Measurements from ENCODE around the gene HIVEP3.

DNA sequence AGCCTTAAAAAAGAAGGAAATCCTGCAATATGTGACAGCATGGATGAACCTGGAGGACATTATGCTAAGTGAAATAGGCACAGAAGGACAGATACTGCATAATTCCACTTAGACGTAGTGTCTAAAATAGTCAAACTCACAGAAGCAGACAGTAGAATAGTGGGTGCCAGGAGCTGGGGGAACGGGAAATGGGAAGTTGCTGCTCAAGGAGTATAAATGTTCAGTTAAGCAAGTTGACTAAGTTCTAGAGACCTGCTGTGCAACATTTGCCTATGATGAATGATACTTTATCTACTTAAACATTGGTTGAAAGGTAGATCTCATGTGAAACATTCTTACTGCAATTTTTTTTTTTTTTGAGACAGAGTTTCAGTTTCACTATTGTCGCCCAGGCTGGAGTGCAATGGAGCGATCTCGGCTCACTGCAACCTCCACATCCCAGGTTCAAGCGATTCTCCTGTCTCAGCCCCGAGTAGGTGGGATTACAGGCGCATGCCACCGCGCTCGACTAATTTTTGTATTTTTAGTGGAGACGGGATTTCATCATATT, 197.8 kb downstream of the HIVEP3 start:
- TF ChIP-seq, protein P1, sequence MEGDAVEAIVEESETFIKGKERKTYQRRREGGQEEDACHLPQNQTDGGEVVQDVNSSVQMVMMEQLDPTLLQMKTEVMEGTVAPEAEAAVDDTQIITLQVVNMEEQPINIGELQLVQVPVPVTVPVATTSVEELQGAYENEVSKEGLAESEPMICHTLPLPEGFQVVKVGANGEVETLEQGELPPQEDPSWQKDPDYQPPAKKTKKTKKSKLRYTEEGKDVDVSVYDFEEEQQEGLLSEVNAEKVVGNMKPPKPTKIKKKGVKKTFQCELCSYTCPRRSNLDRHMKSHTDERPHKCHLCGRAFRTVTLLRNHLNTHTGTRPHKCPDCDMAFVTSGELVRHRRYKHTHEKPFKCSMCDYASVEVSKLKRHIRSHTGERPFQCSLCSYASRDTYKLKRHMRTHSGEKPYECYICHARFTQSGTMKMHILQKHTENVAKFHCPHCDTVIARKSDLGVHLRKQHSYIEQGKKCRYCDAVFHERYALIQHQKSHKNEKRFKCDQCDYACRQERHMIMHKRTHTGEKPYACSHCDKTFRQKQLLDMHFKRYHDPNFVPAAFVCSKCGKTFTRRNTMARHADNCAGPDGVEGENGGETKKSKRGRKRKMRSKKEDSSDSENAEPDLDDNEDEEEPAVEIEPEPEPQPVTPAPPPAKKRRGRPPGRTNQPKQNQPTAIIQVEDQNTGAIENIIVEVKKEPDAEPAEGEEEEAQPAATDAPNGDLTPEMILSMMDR (IDR thresholded peaks at IDR 0.05): no peak
- no peak for TF ChIP-seq EZH2 (IDR thresholded peaks at IDR 0.05; ENCODE audit: borderline replicate concordance, insufficient read depth, low read depth, low read length, poor library complexity, severe bottlenecking)
